ENCODE data around the gene HSD17B3. TPM values are rescaled to one million over a fixed set of nuclear protein-coding genes. Genes with fewer than 3 reads are reported as not detected.
"Not testable (repeated sequence)": the region's sequence is repeated elsewhere in the genome, so short reads cannot be mapped to it uniquely, and the experiment has no call there.

HSD17B3 gene
- total and polyA plus RNA-seq, 9 donors, result 0.24 to 1.6 (median 0.49) TPM; not detected in 1

DNA sequence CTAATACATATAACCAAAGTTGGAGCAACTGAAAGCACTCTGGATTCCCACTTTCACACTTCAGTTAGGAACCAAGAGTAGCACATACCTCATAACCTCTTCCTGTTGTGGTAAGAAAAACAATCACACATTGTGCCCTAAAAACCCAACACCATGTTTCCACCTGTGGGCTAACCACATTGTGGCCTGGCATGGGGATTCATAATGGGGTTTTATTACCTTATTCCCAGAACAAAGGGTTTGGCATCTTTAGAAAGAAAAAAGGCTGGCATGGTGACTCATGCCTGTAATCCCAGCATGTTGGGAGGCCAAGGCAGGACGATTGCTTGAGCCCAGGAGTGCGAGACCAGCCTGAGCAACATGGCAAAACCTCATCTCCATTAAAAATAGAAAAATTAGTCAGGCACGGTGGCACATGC lies 60.6 kb downstream of the HSD17B3 start:
- H3K27me3 ChIP-seq (ENCODE audit: control insufficient read depth, insufficient read depth, low read length), result peaks cover 42% of the 10 kb centered on the region
- no peak for DNase-seq
- 40% methylated on average over 1 of the region's 3 CpGs for WGBS (ENCODE audit: insufficient coverage)
- H3K36me3 ChIP-seq (ENCODE audit: control insufficient read depth, insufficient read depth, low read length), result no peaks in the 10 kb centered on the region
- H3K4me1 ChIP-seq (ENCODE audit: control insufficient read depth, insufficient read depth, low read length), result no peaks in the 10 kb centered on the region
- no peak overlapping the region for H3K4me3 ChIP-seq (ENCODE audit: low read length)
- H3K27ac ChIP-seq (ENCODE audit: low read length), result no peak overlapping the region
- no peaks in the 10 kb centered on the region for H3K9me3 ChIP-seq (replicated peaks; ENCODE audit: control insufficient read depth, low read depth, low read length)

GRCh38 chr9:96236854-96237550 lies 65.0 kb downstream of the HSD17B3 start:
- WGBS (ENCODE audit: insufficient coverage), result 56% methylated on average over 2 of the region's 5 CpGs
- peaks cover 32% of the 10 kb centered on the region for H3K27me3 ChIP-seq (ENCODE audit: control insufficient read depth, insufficient read depth, low read length)
- DNase-seq, result no peak

GRCh38 chr9:96236337-96236736 lies 65.6 kb downstream of the HSD17B3 start:
- Histone ChIP-seq H3K4me1 (ENCODE audit: control insufficient read depth, insufficient read depth, low read length) (peaks cover 12% of the 10 kb centered on the region), H3K27me3 (ENCODE audit: control insufficient read depth, insufficient read depth, low read length) (peaks cover 32% of the 10 kb centered on the region)
- DNase-seq; H3K36me3 ChIP-seq (ENCODE audit: control insufficient read depth, insufficient read depth, low read length); H3K27ac ChIP-seq (ENCODE audit: low read length); H3K4me3 ChIP-seq (ENCODE audit: low read length); H3K9me3 ChIP-seq (replicated peaks; ENCODE audit: control insufficient read depth, low read depth, low read length): not testable (repeated sequence)
- whole genome bisulfite sequencing (ENCODE audit: insufficient coverage), result no CpG with 5 or more reads among the region's 6 CpGs

More at GRCh38 chr9:96236854-96237550, 65.0 kb downstream of the HSD17B3 start:
- no peak overlapping the region for H3K27ac ChIP-seq (ENCODE audit: low read length)
- H3K9me3 ChIP-seq (replicated peaks; ENCODE audit: control insufficient read depth, low read depth, low read length), result no peaks in the 10 kb centered on the region
- H3K4me1 ChIP-seq (ENCODE audit: control insufficient read depth, insufficient read depth, low read length), result peaks cover 12% of the 10 kb centered on the region
- no peak overlapping the region for H3K4me3 ChIP-seq (ENCODE audit: low read length)
- H3K36me3 ChIP-seq (ENCODE audit: control insufficient read depth, insufficient read depth, low read length), result no peaks in the 10 kb centered on the region

DNA sequence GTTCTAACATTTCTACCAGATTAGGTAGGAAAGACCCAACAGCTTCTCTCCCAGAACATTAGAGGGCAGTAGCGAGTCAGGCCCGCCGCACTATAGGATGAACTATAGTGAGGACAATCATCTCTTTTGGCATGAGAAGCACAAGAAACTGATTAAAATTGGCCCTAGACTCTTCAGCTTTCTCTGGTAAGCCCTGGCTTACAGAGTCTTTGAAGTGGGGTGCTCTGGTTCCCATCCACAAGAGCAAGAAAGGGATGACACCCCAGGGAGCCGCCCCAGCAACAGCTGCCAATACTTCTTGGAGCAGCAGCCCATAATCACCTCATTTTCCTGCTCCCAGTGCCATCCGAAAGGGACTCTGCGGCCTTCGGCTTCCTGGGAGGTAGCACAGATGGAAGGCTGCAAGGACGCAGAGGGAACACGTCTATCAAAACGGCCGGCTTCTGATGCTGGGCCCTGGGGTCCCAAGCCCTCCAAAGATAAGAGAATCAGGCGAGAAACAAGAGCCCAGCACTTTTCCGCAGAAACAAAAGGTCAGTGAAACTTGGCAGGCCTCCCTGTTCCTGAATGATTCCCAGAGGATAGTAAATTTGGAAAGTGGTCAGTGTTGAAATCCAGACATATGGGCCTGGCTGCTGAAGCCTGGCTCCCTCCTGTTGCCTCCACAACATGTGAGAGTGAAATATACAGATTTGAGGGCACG lies 69.3 kb downstream of the HSD17B3 start:
- peak overlapping the region; percentile 29 for H3K27ac ChIP-seq (ENCODE audit: low read length)
- H3K4me1 ChIP-seq (ENCODE audit: control insufficient read depth, insufficient read depth, low read length), result peaks cover 12% of the 10 kb centered on the region
- DNase-seq, result peak; percentile 92
- no peaks in the 10 kb centered on the region for H3K36me3 ChIP-seq (ENCODE audit: control insufficient read depth, insufficient read depth, low read length)
- peaks cover 17% of the 10 kb centered on the region for H3K27me3 ChIP-seq (ENCODE audit: control insufficient read depth, insufficient read depth, low read length)
- WGBS (ENCODE audit: insufficient coverage), result 7% methylated on average over 12 of the region's 14 CpGs
- H3K9me3 ChIP-seq (replicated peaks; ENCODE audit: control insufficient read depth, low read depth, low read length), result no peaks in the 10 kb centered on the region
- H3K4me3 ChIP-seq (ENCODE audit: low read length), result no peak overlapping the region

- peaks cover 14% of the 10 kb centered on the region for H3K27me3 ChIP-seq (ENCODE audit: control insufficient read depth, insufficient read depth, low read length)
- no peaks in the 10 kb centered on the region for H3K36me3 ChIP-seq (ENCODE audit: control insufficient read depth, insufficient read depth, low read length)
- no peak overlapping the region for H3K4me3 ChIP-seq (ENCODE audit: low read length)
- no peaks in the 10 kb centered on the region for H3K9me3 ChIP-seq (replicated peaks; ENCODE audit: control insufficient read depth, low read depth, low read length)
- no CpG with 5 or more reads among the region's 11 CpGs for WGBS (ENCODE audit: insufficient coverage)
- H3K4me1 ChIP-seq (ENCODE audit: control insufficient read depth, insufficient read depth, low read length), result peaks cover 12% of the 10 kb centered on the region
- no peak overlapping the region for H3K27ac ChIP-seq (ENCODE audit: low read length)
- no peak for DNase-seq
Observed at GRCh38 chr9:96232164-96232538, 69.8 kb downstream of the HSD17B3 start.

- H3K27me3 ChIP-seq (ENCODE audit: control insufficient read depth, insufficient read depth, low read length), result peaks cover 13% of the 10 kb centered on the region
- no peak for DNase-seq
- no peak overlapping the region for H3K27ac ChIP-seq (ENCODE audit: low read length)
- H3K36me3 ChIP-seq (ENCODE audit: control insufficient read depth, insufficient read depth, low read length), result no peaks in the 10 kb centered on the region
- H3K9me3 ChIP-seq (replicated peaks; ENCODE audit: control insufficient read depth, low read depth, low read length), result no peaks in the 10 kb centered on the region
- H3K4me1 ChIP-seq (ENCODE audit: control insufficient read depth, insufficient read depth, low read length), result peaks cover 12% of the 10 kb centered on the region
- H3K4me3 ChIP-seq (ENCODE audit: low read length), result no peak overlapping the region
- no CpG with 5 or more reads among the region's 2 CpGs for WGBS (ENCODE audit: insufficient coverage)
Observed at GRCh38 chr9:96230002-96230401, 72.0 kb downstream of the HSD17B3 start.

DNA sequence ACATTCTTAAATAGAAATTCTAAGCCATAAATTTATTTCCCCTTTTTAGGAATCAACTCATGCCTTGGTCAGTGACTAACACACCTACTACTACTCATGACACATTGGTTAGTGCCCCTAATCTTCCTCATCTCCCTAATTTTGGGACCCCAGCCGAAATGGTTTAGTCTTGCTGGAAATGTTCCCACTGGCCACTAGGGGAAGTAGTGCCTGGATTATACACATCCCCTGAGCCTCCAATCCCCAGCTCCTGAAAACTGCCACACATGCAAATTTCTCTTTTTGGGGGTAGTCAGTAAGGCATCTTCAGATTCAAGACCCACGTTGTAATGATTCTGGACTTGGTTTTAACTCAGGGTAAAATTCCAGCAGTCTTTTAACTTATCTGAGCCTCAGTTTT lies 79.8 kb downstream of the HSD17B3 start:
- H3K27ac ChIP-seq (ENCODE audit: low read length), result no peak overlapping the region
- DNase-seq, result no peak
- H3K4me1 ChIP-seq (ENCODE audit: control insufficient read depth, insufficient read depth, low read length), result peaks cover 18% of the 10 kb centered on the region
- peaks cover 25% of the 10 kb centered on the region for H3K27me3 ChIP-seq (ENCODE audit: control insufficient read depth, insufficient read depth, low read length)
- H3K4me3 ChIP-seq (ENCODE audit: low read length), result no peak overlapping the region
- 33% methylated on average over 1 of the region's 2 CpGs for WGBS (ENCODE audit: insufficient coverage)
- peaks cover 4% of the 10 kb centered on the region for H3K9me3 ChIP-seq (replicated peaks; ENCODE audit: control insufficient read depth, low read depth, low read length)
- H3K36me3 ChIP-seq (ENCODE audit: control insufficient read depth, insufficient read depth, low read length), result no peaks in the 10 kb centered on the region

DNA sequence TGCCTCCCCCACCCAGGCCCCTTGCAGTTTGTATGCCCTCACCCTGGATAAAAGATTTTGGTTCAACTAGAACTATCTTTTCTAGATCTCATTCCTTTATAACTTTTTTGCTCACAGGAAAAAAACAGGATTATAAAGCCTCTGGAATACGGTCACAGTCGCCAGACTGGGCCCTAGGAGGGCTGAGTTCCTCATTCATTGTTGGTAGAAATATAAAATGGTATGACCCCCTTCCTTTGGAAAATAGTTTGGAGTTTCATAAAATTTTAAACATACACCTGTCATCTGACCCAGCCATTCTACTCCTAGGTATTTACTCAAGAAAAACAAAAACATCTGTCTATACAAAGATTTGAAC lies 82.1 kb downstream of the HSD17B3 start:
- Histone ChIP-seq H3K9me3 (replicated peaks; ENCODE audit: control insufficient read depth, low read depth, low read length) (peaks cover 4% of the 10 kb centered on the region), H3K27ac (ENCODE audit: low read length) (no peak overlapping the region), H3K36me3 (ENCODE audit: control insufficient read depth, insufficient read depth, low read length) (no peaks in the 10 kb centered on the region), H3K4me1 (ENCODE audit: control insufficient read depth, insufficient read depth, low read length) (peaks cover 18% of the 10 kb centered on the region), H3K27me3 (ENCODE audit: control insufficient read depth, insufficient read depth, low read length) (peaks cover 43% of the 10 kb centered on the region), H3K4me3 (ENCODE audit: low read length) (no peak overlapping the region)
- no CpG with 5 or more reads among the region's 2 CpGs for WGBS (ENCODE audit: insufficient coverage)
- no peak for DNase-seq

DNA sequence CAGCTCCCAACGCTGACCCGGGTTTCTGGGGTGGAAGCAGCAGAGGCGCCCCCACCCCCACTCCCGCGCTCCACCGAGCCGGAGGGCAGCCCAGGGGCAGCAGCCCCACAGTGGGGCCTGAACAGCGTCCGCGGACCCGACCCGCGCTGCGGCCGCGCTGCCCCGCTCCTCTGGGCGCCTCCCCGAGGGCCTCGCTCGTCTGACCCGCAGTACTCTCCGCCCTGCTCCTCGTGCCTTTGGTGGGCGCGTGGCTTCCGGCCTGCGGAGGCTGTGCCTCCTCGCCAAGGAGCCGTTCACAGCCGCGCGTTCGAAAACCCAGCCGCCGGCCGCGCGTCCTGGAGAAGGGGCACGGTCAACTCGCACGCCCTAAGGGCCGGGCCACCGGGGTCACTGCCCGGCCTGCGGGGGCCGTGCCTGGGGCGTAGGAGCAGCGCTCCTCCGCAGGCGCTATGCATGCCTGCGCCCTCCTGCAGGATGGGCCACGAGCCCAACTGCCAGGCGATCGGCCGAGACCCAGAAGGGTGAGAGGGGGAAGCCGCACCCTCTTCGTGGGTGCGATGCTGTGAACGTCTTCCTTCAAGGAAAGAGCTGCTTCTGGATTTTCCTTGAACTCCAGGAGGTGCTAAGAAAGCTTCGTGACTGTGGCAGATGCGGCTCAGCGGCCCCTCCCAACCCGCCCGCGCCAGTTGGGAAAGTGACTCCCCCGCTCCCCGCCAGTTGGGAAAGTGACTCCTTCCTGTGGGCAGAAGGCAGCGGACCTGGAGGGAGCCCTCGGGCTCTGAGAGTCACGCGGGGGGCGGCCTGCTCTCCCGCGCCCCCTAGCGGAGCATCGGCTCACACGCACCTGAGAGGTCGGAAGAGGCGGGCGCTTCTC lies 82.7 kb downstream of the HSD17B3 start:
- H3K4me1 ChIP-seq (ENCODE audit: control insufficient read depth, insufficient read depth, low read length), result peaks cover 18% of the 10 kb centered on the region
- H3K27ac ChIP-seq (ENCODE audit: low read length), result no peak overlapping the region
- peaks cover 4% of the 10 kb centered on the region for H3K9me3 ChIP-seq (replicated peaks; ENCODE audit: control insufficient read depth, low read depth, low read length)
- WGBS (ENCODE audit: insufficient coverage), result 21% methylated on average over 81 of the region's 81 CpGs
- H3K4me3 ChIP-seq (ENCODE audit: low read length), result no peak overlapping the region
- peak; percentile 49 for DNase-seq
- H3K36me3 ChIP-seq (ENCODE audit: control insufficient read depth, insufficient read depth, low read length), result no peaks in the 10 kb centered on the region
- peaks cover 48% of the 10 kb centered on the region for H3K27me3 ChIP-seq (ENCODE audit: control insufficient read depth, insufficient read depth, low read length)
